Pancreas (tissue), 10 donors: ENCODE measurements around the gene PYCR2. TPM values are rescaled to one million over a fixed set of nuclear protein-coding genes. Genes with fewer than 3 reads are reported as not detected.

Experiments
- ATAC-seq, 4 donors: fragments of 200-7000 bp; cut with Tn5 transposase; one replicate each; pipeline versions ENCODE4 v1.8.0 to v1.9.1; 2020; ENCODE audit warnings: mild to moderate bottlenecking in 4 of 4, moderate library complexity in 4 of 4
- DNase-seq, 6 donors: peaks; one replicate each; pipeline ENCODE4 v3.0.0-alpha.2; 2020
- FAIRE-seq: peaks from 2 replicates; lab custom pipeline; 2012; peaks lifted over from hg19 to GRCh38; lab: Jason Lieb, UNC
- H3K27ac ChIP-seq, 4 donors: fragments of 200-600 bp; sonication (generic); 1 replicate in 3 of 4; 2 replicates in 1 of 4; pipeline versions ENCODE4 v1.5.0 to v1.8.0; 2020
- H3K27me3 ChIP-seq, 4 donors: fragments of 200-600 bp; one replicate each; pipeline ENCODE4 v1.8.0; 2021
- H3K36me3 ChIP-seq, 3 donors: fragments of 200-600 bp; sonication (generic) in 1 of 3; one replicate each; pipeline versions ENCODE4 v1.5.0 to v1.8.0; 2020 to 2021
- H3K4me1 ChIP-seq, 3 donors: fragments of 200-600 bp; one replicate each; pipeline ENCODE4 v1.8.0; 2021
- H3K4me3 ChIP-seq, 4 donors: fragments of 200-600 bp; sonication (generic) in 2 of 4; one replicate each; pipeline versions ENCODE4 v1.5.0 to v1.8.0; 2020 to 2021
- H3K9me3 ChIP-seq, 4 donors: fragments of 200-600 bp; one replicate each; pipeline ENCODE4 v1.8.0; 2021
- WGBS, 2 donors: extraction: QIAGEN DNeasy Blood & Tissue Kit; methylation state at CpG; one replicate each; pipeline ENCODE4 v1.1.7; 2013; 5-methylcytosine and 5-hydroxymethylcytosine counted together
- intact Hi-C, 3 donors: fragments of 100-400 bp; cut with DNase I; formaldehyde crosslinking; loops; one replicate each; pipeline versions ENCODE4 v1.11.1 to v1.14.2; 2022
- polyA plus RNA-seq, 2 donors: library from polyadenylated mRNA; stranded (reverse); fragments of 200-250 nt; gene quantifications; one replicate each; pipeline ENCODE4 v1.2.3, GENCODE V29; 2013
- total RNA-seq, 6 donors: library from RNA; stranded (reverse); fragmentation: NEBNext Ultra II Directional in 4 of 6; extraction: Animal tissue kit (Norgen Biotek cat#: 25700) in 4 of 6; gene quantifications; one replicate each; pipeline versions ENCODE4 v1.2.1 to v1.2.4, GENCODE V29; 2021 to 2023
- TF ChIP-seq, protein P1 (sequence below), 4 donors: fragments of 200-600 bp; sonication (generic) in 3 of 4; IDR thresholded peaks; one replicate each; pipeline versions ENCODE4 v1.5.0 to v1.8.0; 2021; ENCODE audit warnings: antibody characterized with exemption in 4 of 4
- donor health status: healthy with polysubstance abuse.
- donor health status: DM: no; HTN: no; CAD: no; lungs with moderate emphysema.
- donor health status: DM: no; HTN: no; CAD: no.
- donor health status: control.
- donor health status: control.
- donor health status: Bipolar disorder and iron deficiency.
- donor health status: DM: yes; HTN: yes; CAD: no.
- donor health status: DM: no; HTN: no; CAD: no.
- donor health status: DM: no; HTN: no; CAD: no.
- donor health status: DM: yes; HTN: yes; CAD: no.

The PYCR2 gene
- total and polyA plus RNA-seq, 8 donors: 21.3 to 88.9 (median 34.7) TPM

DNA sequence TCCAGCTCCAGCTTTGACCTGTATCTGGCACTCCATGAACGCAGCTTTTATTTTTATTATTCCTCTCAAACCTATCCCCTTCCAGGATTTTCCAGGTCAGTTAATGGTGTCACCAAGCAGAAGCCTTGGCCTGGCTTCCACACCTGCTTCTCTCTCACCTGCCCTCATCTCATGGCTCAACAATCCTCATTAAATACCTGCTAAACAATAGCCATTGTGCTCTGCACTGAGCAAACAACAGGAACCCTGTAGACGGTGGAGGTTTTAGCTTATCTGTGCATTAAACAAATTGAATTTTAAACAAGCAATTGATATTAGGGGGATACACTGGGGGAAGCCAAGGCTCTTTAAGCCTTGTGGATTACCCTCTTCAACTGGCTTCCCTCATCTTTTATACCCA lies 15.3 kb downstream of the PYCR2 start:
- no peaks in the 10 kb centered on the region for H3K9me3 ChIP-seq
- H3K27ac ChIP-seq: peak overlapping the region in 3 of 4 donors; percentile 17 to 57 (median 30)
- intact Hi-C loops: no loop called here
- ATAC-seq: peak in 2 of 4 donors; percentile 42 to 55
- FAIRE-seq: no peak
- TF ChIP-seq, protein P1, sequence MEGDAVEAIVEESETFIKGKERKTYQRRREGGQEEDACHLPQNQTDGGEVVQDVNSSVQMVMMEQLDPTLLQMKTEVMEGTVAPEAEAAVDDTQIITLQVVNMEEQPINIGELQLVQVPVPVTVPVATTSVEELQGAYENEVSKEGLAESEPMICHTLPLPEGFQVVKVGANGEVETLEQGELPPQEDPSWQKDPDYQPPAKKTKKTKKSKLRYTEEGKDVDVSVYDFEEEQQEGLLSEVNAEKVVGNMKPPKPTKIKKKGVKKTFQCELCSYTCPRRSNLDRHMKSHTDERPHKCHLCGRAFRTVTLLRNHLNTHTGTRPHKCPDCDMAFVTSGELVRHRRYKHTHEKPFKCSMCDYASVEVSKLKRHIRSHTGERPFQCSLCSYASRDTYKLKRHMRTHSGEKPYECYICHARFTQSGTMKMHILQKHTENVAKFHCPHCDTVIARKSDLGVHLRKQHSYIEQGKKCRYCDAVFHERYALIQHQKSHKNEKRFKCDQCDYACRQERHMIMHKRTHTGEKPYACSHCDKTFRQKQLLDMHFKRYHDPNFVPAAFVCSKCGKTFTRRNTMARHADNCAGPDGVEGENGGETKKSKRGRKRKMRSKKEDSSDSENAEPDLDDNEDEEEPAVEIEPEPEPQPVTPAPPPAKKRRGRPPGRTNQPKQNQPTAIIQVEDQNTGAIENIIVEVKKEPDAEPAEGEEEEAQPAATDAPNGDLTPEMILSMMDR (IDR thresholded peaks at IDR 0.05): no peak
- H3K4me3 ChIP-seq: no peak overlapping the region
- no peak for DNase-seq
- no peaks in the 10 kb centered on the region for H3K36me3 ChIP-seq
- 44 to 51% methylated on average over 2 of the region's 2 CpGs for WGBS, 2 donors
- H3K4me1 ChIP-seq: peaks cover 0 to 5% (median 0%) of the 10 kb centered on the region in 3 donors
- H3K27me3 ChIP-seq: no peaks in the 10 kb centered on the region

DNA sequence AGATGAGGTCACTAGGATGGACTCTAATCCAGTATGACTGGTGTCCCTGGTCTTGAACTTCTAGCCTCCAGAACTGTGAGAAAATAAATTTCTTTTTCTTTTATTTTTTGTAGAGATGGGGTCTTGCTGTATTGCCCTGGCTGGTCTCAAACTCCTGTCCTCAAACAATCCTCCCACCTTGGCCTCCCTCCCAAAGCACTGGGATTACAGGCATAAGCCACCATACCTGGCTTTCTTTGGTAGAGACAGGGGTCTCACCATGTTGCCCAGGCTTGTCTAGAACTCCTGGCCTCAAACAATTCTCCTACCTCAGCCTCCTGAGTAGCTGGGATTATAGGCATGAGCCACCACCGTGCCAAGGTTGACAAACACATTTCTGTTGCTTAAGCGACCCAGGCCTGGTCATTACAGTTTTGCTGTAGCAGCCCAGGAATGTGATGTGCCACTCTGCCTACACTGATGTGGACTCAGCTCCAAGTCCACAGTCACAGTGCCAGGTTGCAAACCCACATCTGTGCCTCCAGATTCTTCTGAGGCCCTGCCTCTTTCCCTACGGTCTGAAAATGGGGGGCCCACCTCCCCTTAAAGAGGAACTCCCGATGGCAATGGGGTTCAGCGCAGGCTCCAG lies 15.9 kb downstream of the PYCR2 start:
- ATAC-seq (no peak), FAIRE-seq (no peak), DNase-seq (no peak)
- TF ChIP-seq, protein P1 (IDR thresholded peaks at IDR 0.05): no peak
- Histone ChIP-seq H3K36me3 (no peaks in the 10 kb centered on the region), H3K4me1 (peaks cover 0 to 5% (median 0%) of the 10 kb centered on the region in 3 donors), H3K27ac (peak overlapping the region in 3 of 4 donors; percentile 15 to 57 (median 30)), H3K4me3 (no peak overlapping the region), H3K27me3 (no peaks in the 10 kb centered on the region), H3K9me3 (no peaks in the 10 kb centered on the region)
- 75 to 79% methylated on average over 5 of the region's 5 CpGs for WGBS, 2 donors
- intact Hi-C loops: no loop called here

GRCh38 chr1:225907341-225907740 lies 16.7 kb downstream of the PYCR2 start:
- H3K9me3 ChIP-seq: no peaks in the 10 kb centered on the region
- TF ChIP-seq, protein P1 (IDR thresholded peaks at IDR 0.05): no peak
- no peaks in the 10 kb centered on the region for H3K36me3 ChIP-seq
- FAIRE-seq: no peak
- H3K4me1 ChIP-seq: peaks cover 0 to 5% (median 0%) of the 10 kb centered on the region in 3 donors
- no peak overlapping the region for H3K4me3 ChIP-seq
- DNase-seq: no peak
- ATAC-seq: no peak
- H3K27me3 ChIP-seq: no peaks in the 10 kb centered on the region
- H3K27ac ChIP-seq: no peak overlapping the region
- intact Hi-C loops: no loop called here
- 86 to 97% methylated on average over 7 of the region's 7 CpGs for WGBS, 2 donors

GRCh38 chr1:225906467-225906866 lies 17.6 kb downstream of the PYCR2 start:
- no peak for DNase-seq

More at GRCh38 chr1:225906467-225906866, 17.6 kb downstream of the PYCR2 start:
- Histone ChIP-seq H3K27me3 (no peaks in the 10 kb centered on the region), H3K9me3 (no peaks in the 10 kb centered on the region), H3K4me3 (no peak overlapping the region), H3K36me3 (no peaks in the 10 kb centered on the region), H3K4me1 (peaks cover 0 to 5% (median 0%) of the 10 kb centered on the region in 3 donors), H3K27ac (no peak overlapping the region)
- no peak for ATAC-seq
- intact Hi-C loops: no loop called here
- TF ChIP-seq, protein P1 (IDR thresholded peaks at IDR 0.05): no peak
- 89 to 91% methylated on average over 6 of the region's 6 CpGs for WGBS, 2 donors
- no peak for FAIRE-seq
